Natural killer cell (primary cell): ENCODE data around the gene PMM2. TPM values are rescaled to one million over a fixed set of nuclear protein-coding genes. Genes with fewer than 3 reads are reported as not detected.

Experiments used
- ATAC-seq, 3 donors: fragments of 150-1000 bp in 2 of 3; fragments of 200-7000 bp in 1 of 3; cut with Tn5 transposase; 1 replicate in 1 of 3; 2 replicates in 2 of 3; pipeline ENCODE4 v1.10.0; 2021; ENCODE audit warnings: mild to moderate bottlenecking in 2 of 3, moderate library complexity in 2 of 3
- DNase-seq, 2 donors: peaks; one replicate each; pipeline versions ENCODE4 v3.0.0 to v3.0.0-alpha.2; 2013 to 2021; ENCODE audit warnings: mixed read lengths in 1 of 2
- H3K27ac ChIP-seq: one replicate; pipeline ENCODE4 v1.5.1; 2013; ENCODE audit warnings: mild to moderate bottlenecking, low read length
- H3K27me3 ChIP-seq: one replicate; pipeline ENCODE4 v1.6.1; 2013; ENCODE audit warnings: low read length; ENCODE audit not compliant: control insufficient read depth, insufficient read depth
- H3K36me3 ChIP-seq: one replicate; pipeline ENCODE4 v1.6.1; 2013; ENCODE audit warnings: low read length; ENCODE audit not compliant: control insufficient read depth, insufficient read depth
- H3K4me1 ChIP-seq: one replicate; pipeline ENCODE4 v1.6.1; 2013; ENCODE audit warnings: low read length; ENCODE audit not compliant: control insufficient read depth, insufficient read depth
- H3K4me3 ChIP-seq: one replicate; pipeline ENCODE4 v1.5.1; 2013; ENCODE audit warnings: low read length
- H3K9me3 ChIP-seq: one replicate; pipeline ENCODE4 v1.6.1; 2013; ENCODE audit warnings: low read length; ENCODE audit not compliant: control insufficient read depth, insufficient read depth
- H3K27ac Mint-ChIP-seq, 2 donors: one replicate each; pipeline ENCODE4 v1.8.0; 2022; ENCODE audit warnings: mild to moderate bottlenecking in 2 of 2, mixed read lengths in 2 of 2, moderate library complexity in 1 of 2
- H3K27me3 Mint-ChIP-seq, 2 donors: one replicate each; pipeline ENCODE4 v1.8.0; 2022; ENCODE audit warnings: low read depth in 2 of 2, mixed read lengths in 2 of 2
- H3K36me3 Mint-ChIP-seq: one replicate; pipeline ENCODE4 v1.8.0; 2022; ENCODE audit warnings: mixed read lengths
- H3K4me1 Mint-ChIP-seq, 2 donors: one replicate each; pipeline ENCODE4 v1.8.0; 2022; ENCODE audit warnings: mixed read lengths in 2 of 2
- H3K4me3 Mint-ChIP-seq: one replicate; pipeline ENCODE4 v1.8.0; 2022; ENCODE audit warnings: mild to moderate bottlenecking, moderate library complexity, mixed read lengths
- H3K9me3 Mint-ChIP-seq, 2 donors: one replicate each; pipeline ENCODE4 v1.8.0; 2022; ENCODE audit warnings: mixed read lengths in 2 of 2
- WGBS: methylation state at CpG from one replicate; pipeline ENCODE4 v1.1.7; 2013; ENCODE audit warnings: missing lambda C conversion rate; ENCODE audit not compliant: insufficient coverage; 5-methylcytosine and 5-hydroxymethylcytosine counted together
- intact Hi-C: fragments of 100-400 bp; cut with micrococcal nuclease; formaldehyde crosslinking; loops from one replicate; pipeline ENCODE4 v1.14.2; 2022
- total RNA-seq, 4 donors: library from RNA; stranded (reverse); fragments of 120-200 nt in 1 of 4; gene quantifications; one replicate each; pipeline versions ENCODE4 v1.2.3 to v1.2.4, GENCODE V29; 2013 to 2022
- TF ChIP-seq, protein P1 (sequence below): fragments of 200-600 bp; IDR thresholded peaks from one replicate; pipeline ENCODE4 v1.8.0; 2022; ENCODE audit warnings: antibody characterized with exemption

PMM2 gene
- total RNA-seq, 3 donors from 2014 or later (not counting 1 experiment from before 2014, with no cell fraction given), result 33.4 to 37.6 (median 36.4) TPM

- intact Hi-C loops, result no loop called here
- TF ChIP-seq, protein P1, sequence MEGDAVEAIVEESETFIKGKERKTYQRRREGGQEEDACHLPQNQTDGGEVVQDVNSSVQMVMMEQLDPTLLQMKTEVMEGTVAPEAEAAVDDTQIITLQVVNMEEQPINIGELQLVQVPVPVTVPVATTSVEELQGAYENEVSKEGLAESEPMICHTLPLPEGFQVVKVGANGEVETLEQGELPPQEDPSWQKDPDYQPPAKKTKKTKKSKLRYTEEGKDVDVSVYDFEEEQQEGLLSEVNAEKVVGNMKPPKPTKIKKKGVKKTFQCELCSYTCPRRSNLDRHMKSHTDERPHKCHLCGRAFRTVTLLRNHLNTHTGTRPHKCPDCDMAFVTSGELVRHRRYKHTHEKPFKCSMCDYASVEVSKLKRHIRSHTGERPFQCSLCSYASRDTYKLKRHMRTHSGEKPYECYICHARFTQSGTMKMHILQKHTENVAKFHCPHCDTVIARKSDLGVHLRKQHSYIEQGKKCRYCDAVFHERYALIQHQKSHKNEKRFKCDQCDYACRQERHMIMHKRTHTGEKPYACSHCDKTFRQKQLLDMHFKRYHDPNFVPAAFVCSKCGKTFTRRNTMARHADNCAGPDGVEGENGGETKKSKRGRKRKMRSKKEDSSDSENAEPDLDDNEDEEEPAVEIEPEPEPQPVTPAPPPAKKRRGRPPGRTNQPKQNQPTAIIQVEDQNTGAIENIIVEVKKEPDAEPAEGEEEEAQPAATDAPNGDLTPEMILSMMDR, result no peak
- H3K27ac Mint-ChIP-seq, result peak overlapping the region in 1 of 2 donors; percentile 6
These were observed 91.6 kb downstream of the PMM2 start for GRCh38 chr16:8888951-8889892.

GRCh38 chr16:8889893-8890548, 92.4 kb downstream of the PMM2 start:
- Histone ChIP-seq H3K4me3 (no peak overlapping the region), H3K4me1 (peaks cover 25% of the 10 kb centered on the region), H3K27ac (no peak overlapping the region), H3K9me3 (no peaks in the 10 kb centered on the region), H3K27me3 (no peaks in the 10 kb centered on the region), H3K36me3 (peaks cover 36% of the 10 kb centered on the region)
- H3K27ac Mint-ChIP-seq, result peak overlapping the region; percentile 48 to 56
- peak in 1 of 3 donors; percentile 6 for ATAC-seq
- TF ChIP-seq, protein P1, result no peak
- H3K4me3 Mint-ChIP-seq, result no peak overlapping the region
- H3K9me3 Mint-ChIP-seq, result no peaks in the 10 kb centered on the region
- intact Hi-C loops, result loop anchor here (10.0 kb wide), 1 partner anchor 245 kb away; no protein-coding TSS in a partner anchor
- no peak for DNase-seq
- 94% methylated on average over 12 of the region's 14 CpGs for WGBS
- peaks cover 0 to 8% of the 10 kb centered on the region in 2 donors for H3K27me3 Mint-ChIP-seq
- H3K4me1 Mint-ChIP-seq, result peaks cover 12 to 27% of the 10 kb centered on the region in 2 donors
- H3K36me3 Mint-ChIP-seq, result peaks cover 14% of the 10 kb centered on the region

More at GRCh38 chr16:8888951-8889892, 91.6 kb downstream of the PMM2 start:
- H3K4me1 ChIP-seq, result peaks cover 26% of the 10 kb centered on the region
- 91% methylated on average over 23 of the region's 23 CpGs for WGBS
- DNase-seq (no peak), ATAC-seq (peak in 1 of 3 donors; percentile 5)
- Mint-ChIP-seq H3K4me3 (no peak overlapping the region), H3K27me3 (peaks cover 0 to 8% of the 10 kb centered on the region in 2 donors), H3K4me1 (peaks cover 12 to 27% of the 10 kb centered on the region in 2 donors), H3K9me3 (no peaks in the 10 kb centered on the region), H3K36me3 (peaks cover 8% of the 10 kb centered on the region)
- H3K9me3 ChIP-seq, result no peaks in the 10 kb centered on the region
- no peak overlapping the region for H3K27ac ChIP-seq
- H3K27me3 ChIP-seq, result no peaks in the 10 kb centered on the region
- no peak overlapping the region for H3K4me3 ChIP-seq
- H3K36me3 ChIP-seq, result peaks cover 28% of the 10 kb centered on the region

- H3K4me3 ChIP-seq, result no peak overlapping the region
- H3K27ac ChIP-seq, result no peak overlapping the region
- ATAC-seq (no peak), DNase-seq (no peak)
- WGBS, result 100% methylated on average over 1 of the region's 5 CpGs
- intact Hi-C loops, result loop anchor here (10.0 kb wide), 1 partner anchor 244 kb away; no protein-coding TSS in a partner anchor
- Mint-ChIP-seq H3K27me3 (peaks cover 0 to 3% of the 10 kb centered on the region in 2 donors), H3K4me3 (no peak overlapping the region), H3K9me3 (no peaks in the 10 kb centered on the region), H3K4me1 (peaks cover 6 to 22% of the 10 kb centered on the region in 2 donors), H3K36me3 (peaks cover 18% of the 10 kb centered on the region), H3K27ac (peak overlapping the region; percentile 48 to 56)
- no peaks in the 10 kb centered on the region for H3K27me3 ChIP-seq
- no peaks in the 10 kb centered on the region for H3K9me3 ChIP-seq
- H3K4me1 ChIP-seq, result peaks cover 20% of the 10 kb centered on the region
- peaks cover 41% of the 10 kb centered on the region for H3K36me3 ChIP-seq
- TF ChIP-seq, protein P1, result no peak
These were observed 92.9 kb downstream of the PMM2 start for GRCh38 chr16:8890549-8890921.
